Stomach (tissue), 9 donors: ENCODE data around the gene EMC9. TPM values are rescaled to one million over a fixed set of nuclear protein-coding genes. Genes with fewer than 3 reads are reported as not detected.
"Not testable (repeated sequence)": the region's sequence is repeated elsewhere in the genome, so short reads cannot be mapped to it uniquely, and the experiment has no call there.

Experiments used
- DNase-seq, 2 donors: peaks; one replicate each; pipeline versions ENCODE4 v3.0.0 to v3.0.0-alpha.2; 2013 to 2019
- H3K27ac ChIP-seq, 5 donors: fragments of 200-600 bp in 4 of 5; sonication (generic) in 4 of 5; one replicate each; pipeline ENCODE4 v1.5.1; 2013 to 2019; ENCODE audit warnings: mild to moderate bottlenecking in 1 of 5, moderate library complexity in 1 of 5
- H3K27me3 ChIP-seq, 3 donors: fragments of 200-600 bp; sonication (generic); one replicate each; pipeline ENCODE4 v1.5.1; 2017 to 2019; ENCODE audit warnings: mixed run types in 1 of 3
- H3K36me3 ChIP-seq, 4 donors: fragments of 200-600 bp; sonication (generic); 1 replicate in 3 of 4; 2 replicates in 1 of 4; pipeline ENCODE4 v1.5.1; 2016 to 2019
- H3K4me1 ChIP-seq, 4 donors: fragments of 200-600 bp; sonication (generic); one replicate each; pipeline ENCODE4 v1.5.1; 2016 to 2019
- H3K4me3 ChIP-seq, 4 donors: fragments of 200-600 bp; sonication (generic) in 3 of 4; one replicate each; pipeline ENCODE4 v1.5.1; 2016 to 2019; ENCODE audit warnings: mild to moderate bottlenecking in 1 of 4
- H3K9me3 ChIP-seq, 4 donors: fragments of 200-600 bp; sonication (generic); one replicate each; pipeline ENCODE4 v1.5.1; 2016 to 2019
- EP300 ChIP-seq: sonication (generic); formaldehyde crosslinking; IDR thresholded peaks from one replicate; pipeline ENCODE4 v1.6.1; 2017; ENCODE audit warnings: antibody characterized with exemption
- POLR2A ChIP-seq, 4 donors: fragments of 450-650 bp; IDR thresholded peaks; one replicate each; pipeline ENCODE4 v1.6.1; 2016; ENCODE audit warnings: antibody characterized with exemption in 4 of 4, control low read depth in 2 of 4, mild to moderate bottlenecking in 1 of 4, moderate library complexity in 1 of 4
- POLR2AphosphoS5 ChIP-seq, 3 donors: sonication (generic); formaldehyde crosslinking; IDR thresholded peaks; one replicate each; pipeline ENCODE4 v1.6.1; 2016; ENCODE audit warnings: antibody characterized with exemption in 3 of 3
- WGBS, 5 donors: extraction: QIAGEN DNeasy Blood & Tissue Kit in 3 of 5; methylation state at CpG; one replicate each; pipeline versions ENCODE4 v1.1.5 to v1.1.7; 2013 to 2018; 5-methylcytosine and 5-hydroxymethylcytosine counted together
- intact Hi-C: fragments of 100-400 bp; cut with DNase I; formaldehyde crosslinking; loops from one replicate; pipeline ENCODE4 v1.15.1; 2023; ENCODE audit warnings: low total_unique reads
- polyA plus RNA-seq, 3 donors: library from polyadenylated mRNA; stranded (reverse); fragments of 200-250 nt; gene quantifications; one replicate each; pipeline ENCODE4 v1.2.3, GENCODE V29; 2013
- total RNA-seq, 5 donors: library from RNA; depleted of rRNA; stranded (reverse); fragments of >200 nt; gene quantifications; one replicate each; pipeline versions ENCODE4 v1.1.0 to v1.2.3, GENCODE V29; 2014 to 2016
- TF ChIP-seq, protein P1 (sequence below), 7 experiments: fragments of 450-650 bp in 4 of 7; fragments of 200-600 bp in 3 of 7; sonication (generic) in 3 of 7; IDR thresholded peaks; one replicate each; pipeline ENCODE4 v1.5.1; 2016 to 2019; ENCODE audit warnings: antibody characterized with exemption in 7 of 7, control low read depth in 2 of 7, mild to moderate bottlenecking in 1 of 7
- donor health status: healthy with polysubstance abuse.
- donor health status: Bipolar disorder and iron deficiency.
- donor health status: healthy.

EMC9 gene
- total and polyA plus RNA-seq, 8 donors: 1.3 to 59.6 (median 18.7) TPM

DNA sequence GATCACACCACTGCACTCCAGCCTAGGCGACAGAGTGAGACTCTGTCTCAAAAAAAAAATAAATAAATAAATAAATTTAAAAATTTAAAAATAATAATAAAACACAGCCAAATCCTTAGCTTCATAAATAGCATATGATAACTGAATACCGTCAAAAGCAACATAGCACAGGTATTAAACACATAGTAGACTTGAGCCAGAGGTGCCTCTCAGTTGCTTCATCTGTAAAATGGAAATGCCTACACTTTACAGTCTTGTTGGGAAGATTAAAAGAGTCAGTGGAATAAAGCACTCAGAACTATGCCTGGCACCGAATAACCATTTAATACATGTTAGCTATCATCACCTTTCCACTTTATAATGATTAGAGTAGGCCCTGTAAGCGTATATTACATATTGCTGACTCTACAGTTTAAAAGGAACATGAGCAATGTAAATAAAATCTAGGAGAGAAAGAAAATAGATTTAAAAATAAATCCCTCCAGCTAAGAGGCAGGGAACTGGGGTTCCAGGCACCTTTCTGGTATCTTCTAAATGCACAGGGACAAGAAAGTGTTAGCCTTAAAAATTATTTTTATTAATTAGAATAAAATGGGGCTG, 34.6 kb downstream of the EMC9 start:
- TF ChIP-seq EP300 (no peak), POLR2A (IDR thresholded peaks at IDR 0.05) (no peak), POLR2AphosphoS5 (IDR thresholded peaks at IDR 0.05) (no peak)
- TF ChIP-seq, protein P1, sequence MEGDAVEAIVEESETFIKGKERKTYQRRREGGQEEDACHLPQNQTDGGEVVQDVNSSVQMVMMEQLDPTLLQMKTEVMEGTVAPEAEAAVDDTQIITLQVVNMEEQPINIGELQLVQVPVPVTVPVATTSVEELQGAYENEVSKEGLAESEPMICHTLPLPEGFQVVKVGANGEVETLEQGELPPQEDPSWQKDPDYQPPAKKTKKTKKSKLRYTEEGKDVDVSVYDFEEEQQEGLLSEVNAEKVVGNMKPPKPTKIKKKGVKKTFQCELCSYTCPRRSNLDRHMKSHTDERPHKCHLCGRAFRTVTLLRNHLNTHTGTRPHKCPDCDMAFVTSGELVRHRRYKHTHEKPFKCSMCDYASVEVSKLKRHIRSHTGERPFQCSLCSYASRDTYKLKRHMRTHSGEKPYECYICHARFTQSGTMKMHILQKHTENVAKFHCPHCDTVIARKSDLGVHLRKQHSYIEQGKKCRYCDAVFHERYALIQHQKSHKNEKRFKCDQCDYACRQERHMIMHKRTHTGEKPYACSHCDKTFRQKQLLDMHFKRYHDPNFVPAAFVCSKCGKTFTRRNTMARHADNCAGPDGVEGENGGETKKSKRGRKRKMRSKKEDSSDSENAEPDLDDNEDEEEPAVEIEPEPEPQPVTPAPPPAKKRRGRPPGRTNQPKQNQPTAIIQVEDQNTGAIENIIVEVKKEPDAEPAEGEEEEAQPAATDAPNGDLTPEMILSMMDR (IDR thresholded peaks at IDR 0.05): no peak
- 67 to 79% (median 74%) methylated on average over 4 of the region's 4 CpGs for WGBS, 5 donors
- intact Hi-C loops: loop anchor here (10.0 kb wide), 1 partner anchor 52 kb away; the partner anchor contains the start of gene CARMIL3
- DNase-seq: no peak
- Histone ChIP-seq H3K27me3 (no peaks in the 10 kb centered on the region), H3K27ac (no peak overlapping the region), H3K4me3 (no peak overlapping the region), H3K4me1 (peaks cover 5 to 19% (median 13%) of the 10 kb centered on the region in 4 donors), H3K36me3 (peaks cover 0 to 22% (median 16%) of the 10 kb centered on the region in 4 donors), H3K9me3 (no peaks in the 10 kb centered on the region)

DNA sequence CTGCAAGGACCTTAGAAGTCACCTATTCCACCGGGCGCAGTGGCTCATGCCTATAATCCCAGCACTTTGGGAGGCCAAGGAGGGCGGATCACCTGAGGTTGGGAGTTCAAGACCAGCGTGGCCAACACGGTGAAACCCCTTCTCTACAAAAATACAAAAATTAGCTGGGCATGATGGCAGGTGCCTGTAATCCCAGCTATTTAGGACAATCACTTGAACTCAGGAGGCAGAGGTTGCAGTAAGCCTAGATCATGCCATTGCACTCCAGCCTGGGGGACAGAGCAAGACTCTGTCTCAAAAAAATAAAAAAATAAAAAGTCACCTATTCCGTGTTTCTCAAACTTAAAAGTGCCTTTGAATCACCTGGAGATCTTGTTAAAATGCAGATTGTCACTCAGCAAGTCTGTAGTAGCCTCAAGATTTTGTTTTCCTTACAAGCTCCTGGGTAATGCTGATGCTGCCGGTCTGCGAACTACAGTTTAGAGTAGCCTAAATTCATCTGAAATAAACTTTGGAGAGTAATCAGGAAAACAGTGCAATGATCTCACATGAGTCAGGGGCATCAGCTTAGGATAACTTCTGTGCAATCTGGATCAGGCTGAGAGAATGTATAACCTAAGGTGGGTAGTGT, 35.7 kb downstream of the EMC9 start:
- Histone ChIP-seq H3K4me1 (peaks cover 5 to 15% (median 8%) of the 10 kb centered on the region in 4 donors), H3K36me3 (peaks cover 0 to 31% (median 20%) of the 10 kb centered on the region in 4 donors)
- intact Hi-C loops: loop anchor here (10.0 kb wide), 1 partner anchor 51 kb away; the partner anchor contains the start of gene CARMIL3
- not testable (repeated sequence) for H3K4me3 ChIP-seq, H3K27ac ChIP-seq, DNase-seq, H3K9me3 ChIP-seq, H3K27me3 ChIP-seq
- WGBS, 5 donors: 84 to 93% (median 91%) methylated on average over 8 of the region's 8 CpGs

DNA sequence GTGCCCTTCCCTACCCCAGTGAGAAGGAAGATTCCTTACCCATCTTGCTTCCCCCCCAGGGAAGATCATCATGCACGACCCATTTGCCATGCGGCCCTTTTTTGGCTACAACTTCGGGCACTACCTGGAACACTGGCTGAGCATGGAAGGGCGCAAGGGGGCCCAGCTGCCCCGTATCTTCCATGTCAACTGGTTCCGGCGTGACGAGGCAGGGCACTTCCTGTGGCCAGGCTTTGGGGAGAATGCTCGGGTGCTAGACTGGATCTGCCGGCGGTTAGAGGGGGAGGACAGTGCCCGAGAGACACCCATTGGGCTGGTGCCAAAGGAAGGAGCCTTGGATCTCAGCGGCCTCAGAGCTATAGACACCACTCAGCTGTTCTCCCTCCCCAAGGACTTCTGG, 37.9 kb downstream of the EMC9 start:
- H3K27me3 ChIP-seq: no peaks in the 10 kb centered on the region

DNA sequence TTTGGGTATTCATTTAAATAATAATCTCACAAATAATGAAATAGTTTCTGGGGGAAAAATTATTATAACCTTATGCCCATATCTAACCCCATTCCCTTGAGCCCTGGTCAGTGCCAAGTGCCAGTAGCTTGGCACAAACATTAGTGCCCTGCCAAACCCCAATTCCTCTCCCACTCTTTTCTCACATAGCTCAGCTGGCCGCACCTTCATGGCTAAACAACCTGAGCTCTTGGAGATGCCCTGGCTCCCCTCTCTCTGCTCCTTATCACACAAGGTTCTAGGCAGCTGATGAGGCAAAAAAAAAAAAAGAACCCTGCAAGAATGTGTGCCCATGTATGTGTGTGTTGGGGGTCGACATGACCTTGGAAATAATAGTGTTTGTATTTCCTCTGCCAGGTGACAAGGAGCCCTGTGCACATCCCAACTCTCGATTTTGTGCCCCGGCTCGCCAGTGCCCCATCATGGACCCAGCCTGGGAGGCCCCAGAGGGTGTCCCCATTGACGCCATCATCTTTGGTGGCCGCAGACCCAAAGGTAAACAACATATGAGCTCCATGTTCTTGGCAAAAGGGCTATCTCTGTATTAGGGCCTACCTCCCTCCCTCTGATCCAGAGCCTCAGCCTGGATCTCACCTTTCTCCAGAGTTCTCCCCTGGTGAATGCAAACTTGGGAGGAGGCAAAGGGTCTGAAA, 38.9 kb downstream of the EMC9 start:
- peaks cover 0 to 7% (median 6%) of the 10 kb centered on the region in 4 donors for H3K4me1 ChIP-seq
- H3K27me3 ChIP-seq: no peaks in the 10 kb centered on the region
- peaks cover 0 to 60% (median 47%) of the 10 kb centered on the region in 4 donors for H3K36me3 ChIP-seq
- H3K4me3 ChIP-seq: no peak overlapping the region
- 69 to 87% (median 81%) methylated on average over 7 of the region's 7 CpGs for WGBS, 5 donors
- no peak overlapping the region for H3K27ac ChIP-seq
- intact Hi-C loops: loop anchor here (10.0 kb wide), 1 partner anchor 48 kb away; the partner anchor contains the start of gene CARMIL3
- TF ChIP-seq POLR2A (IDR thresholded peaks at IDR 0.05): no peak
- TF ChIP-seq EP300: no peak
- TF ChIP-seq, protein P1 (IDR thresholded peaks at IDR 0.05): no peak
- TF ChIP-seq POLR2AphosphoS5 (IDR thresholded peaks at IDR 0.05): no peak
- DNase-seq: no peak
- H3K9me3 ChIP-seq: no peaks in the 10 kb centered on the region

More for the DNA sequence above, 37.9 kb downstream of the EMC9 start:
- H3K9me3 ChIP-seq: no peaks in the 10 kb centered on the region
- H3K27ac ChIP-seq: no peak overlapping the region
- peaks cover 0 to 10% (median 6%) of the 10 kb centered on the region in 4 donors for H3K4me1 ChIP-seq
- no peak overlapping the region for H3K4me3 ChIP-seq
- TF ChIP-seq EP300 (no peak), POLR2A (IDR thresholded peaks at IDR 0.05) (no peak), POLR2AphosphoS5 (IDR thresholded peaks at IDR 0.05) (no peak)
- TF ChIP-seq, protein P1 (IDR thresholded peaks at IDR 0.05): no peak
- WGBS, 5 donors: 93 to 97% (median 95%) methylated on average over 12 to 13 of the region's 13 CpGs
- no peak for DNase-seq
- intact Hi-C loops: loop anchor here (10.0 kb wide), 1 partner anchor 49 kb away; the partner anchor contains the start of gene CARMIL3
- H3K36me3 ChIP-seq: peaks cover 0 to 53% (median 40%) of the 10 kb centered on the region in 4 donors
